HG02623 (cell line): ENCODE results near the gene RAB4A.

Experiments used
- ATAC-seq: cut with Tn5 transposase; IDR thresholded peaks from one replicate; pipeline ENCODE4 v1.9.1; 2021; ENCODE audit warnings: moderate library complexity; ENCODE audit not compliant: unreplicated experiment

The RAB4A gene

GRCh38 chr1:229243638-229244037 is 27.3 kb upstream of the RAB4A start:
- no peak for ATAC-seq

DNA sequence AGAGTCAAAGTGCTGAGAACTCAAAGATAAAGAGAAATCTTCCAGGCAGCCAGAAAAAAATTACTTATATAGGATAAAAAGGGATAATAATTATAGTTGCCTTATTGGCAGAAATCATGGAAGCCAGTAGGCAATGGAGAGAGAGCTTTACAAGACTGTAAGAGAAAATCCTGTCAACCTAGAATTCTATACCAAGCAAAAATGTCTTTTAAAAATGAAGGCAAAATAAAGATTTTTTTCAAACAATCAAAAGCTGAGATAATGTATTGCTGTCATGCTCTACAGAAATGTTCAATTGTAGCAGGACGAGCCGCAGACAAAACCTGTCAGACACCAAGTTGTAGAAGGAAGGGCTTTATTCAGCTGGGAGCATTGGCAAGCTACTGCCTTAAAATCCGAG is 26.8 kb upstream of the RAB4A start:
- ATAC-seq, result no peak

GRCh38 chr1:229247871-229248270 is 23.0 kb upstream of the RAB4A start:
- ATAC-seq, result no peak

DNA sequence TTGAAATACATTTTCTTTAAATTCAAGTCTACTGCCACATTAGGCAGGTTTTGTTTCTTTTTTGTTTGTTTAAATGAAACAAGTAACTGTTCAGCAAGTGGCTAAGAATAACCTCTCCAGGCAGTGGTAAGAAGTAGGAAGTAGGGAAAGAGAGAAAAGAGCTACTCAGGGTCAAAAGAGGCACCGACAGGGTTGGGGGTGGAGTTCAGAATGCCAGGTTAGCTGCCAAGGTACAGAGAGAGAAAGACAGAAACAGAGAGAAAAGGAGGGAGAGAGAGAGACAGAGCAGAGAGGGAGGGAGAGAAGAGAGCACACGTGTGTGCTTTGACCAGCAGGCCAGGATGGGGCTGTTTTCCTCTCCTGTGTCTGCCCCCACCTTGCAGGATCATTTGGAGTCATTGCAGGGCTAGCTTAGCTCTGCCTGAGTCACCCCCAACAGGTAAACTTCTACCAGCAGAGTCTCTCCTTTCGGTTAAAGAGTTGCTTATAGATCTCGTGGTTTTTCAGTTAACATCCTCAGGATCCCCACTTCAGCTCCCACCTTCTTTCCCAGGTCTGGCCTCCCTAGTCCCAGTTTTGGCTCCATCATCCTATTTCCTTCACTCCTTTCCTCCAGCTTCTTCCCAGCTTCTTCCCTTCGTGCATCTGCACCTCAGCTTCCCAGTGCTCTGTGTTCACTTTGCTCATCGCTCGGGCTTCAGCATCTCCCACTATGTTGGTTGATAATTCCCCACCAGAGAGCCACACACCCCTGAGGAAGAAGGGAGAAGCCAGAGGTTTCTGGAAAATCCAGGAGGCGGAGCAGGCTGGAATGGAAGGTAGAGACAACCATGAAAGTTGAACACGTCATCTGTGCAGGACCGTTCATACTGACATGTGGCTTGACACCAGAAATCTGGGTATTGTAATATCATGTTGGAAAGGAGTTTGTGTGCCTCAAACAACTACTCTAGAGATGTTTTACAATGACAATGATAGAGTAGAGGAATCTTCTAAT is 21.8 kb upstream of the RAB4A start:
- ATAC-seq, result no peak

GRCh38 chr1:229249854-229250644 is 20.9 kb upstream of the RAB4A start:
- ATAC-seq, result no peak

GRCh38 chr1:229251185-229251584 is 19.7 kb upstream of the RAB4A start:
- no peak for ATAC-seq

DNA sequence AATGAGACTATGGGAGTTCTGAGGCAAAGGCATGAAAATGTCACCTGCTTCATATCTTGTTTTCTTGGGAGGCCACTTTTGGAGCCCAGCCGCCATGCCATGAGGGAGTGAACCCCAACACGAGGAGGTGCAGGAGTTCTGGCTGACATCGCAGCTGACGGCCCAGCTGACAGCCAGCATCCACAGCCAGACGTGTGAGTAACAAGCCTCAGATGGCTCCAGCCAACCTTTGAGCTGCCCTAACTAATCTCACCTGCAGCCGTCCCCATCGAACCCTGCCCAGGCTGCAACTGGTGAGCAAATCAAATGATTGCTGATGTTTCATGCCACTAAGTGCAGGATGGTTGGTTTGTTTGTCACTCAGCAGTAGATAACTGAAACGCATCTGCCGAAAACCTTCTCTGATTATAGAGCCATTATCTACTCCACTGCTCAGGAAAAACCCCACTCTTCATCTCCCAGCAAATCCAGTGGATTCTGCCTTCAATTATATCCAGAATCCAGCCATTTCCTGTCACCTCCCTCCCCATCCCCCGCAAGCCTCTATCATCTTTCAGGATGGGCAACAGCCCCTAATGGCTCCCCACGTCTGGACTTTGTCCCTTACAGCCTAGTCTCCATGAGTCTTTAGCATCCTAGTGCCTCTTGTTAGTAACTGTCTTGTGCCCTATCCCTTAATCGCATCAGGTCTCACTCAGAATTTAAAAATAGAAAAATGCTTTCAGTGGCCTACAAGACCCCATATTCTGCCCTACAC is 18.5 kb upstream of the RAB4A start:
- ATAC-seq, result no peak

GRCh38 chr1:229253151-229253974 is 17.5 kb upstream of the RAB4A start:
- no peak for ATAC-seq

DNA sequence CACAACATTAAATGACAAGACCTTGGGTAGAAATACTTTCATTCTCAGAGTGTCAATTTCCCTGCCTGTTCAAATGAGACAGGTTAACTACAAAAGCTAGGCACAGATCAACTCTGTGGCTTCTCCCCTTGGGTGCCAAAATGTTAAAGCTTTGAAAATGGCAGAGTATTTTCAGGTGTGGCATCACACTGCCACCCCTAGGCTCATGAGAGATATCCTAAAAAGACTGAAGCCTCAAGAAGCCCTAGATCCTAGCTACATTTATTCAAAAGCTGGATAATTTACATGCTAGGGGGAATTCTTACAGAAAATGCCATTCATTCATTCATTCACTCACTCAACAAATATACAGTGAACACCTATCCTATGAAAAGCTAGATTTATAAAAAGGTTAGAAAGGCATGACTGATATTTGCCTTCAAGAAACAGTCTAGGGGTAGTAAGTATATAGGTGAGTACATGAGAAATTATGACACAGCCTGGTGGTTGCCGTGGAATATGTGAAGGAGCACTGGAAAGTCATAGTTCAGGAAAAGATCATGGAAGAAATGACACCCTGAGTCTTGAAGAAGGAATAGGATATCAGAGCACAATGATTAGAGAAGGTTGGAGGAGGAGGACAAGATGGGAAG is 15.9 kb upstream of the RAB4A start:
- ATAC-seq, result no peak

DNA sequence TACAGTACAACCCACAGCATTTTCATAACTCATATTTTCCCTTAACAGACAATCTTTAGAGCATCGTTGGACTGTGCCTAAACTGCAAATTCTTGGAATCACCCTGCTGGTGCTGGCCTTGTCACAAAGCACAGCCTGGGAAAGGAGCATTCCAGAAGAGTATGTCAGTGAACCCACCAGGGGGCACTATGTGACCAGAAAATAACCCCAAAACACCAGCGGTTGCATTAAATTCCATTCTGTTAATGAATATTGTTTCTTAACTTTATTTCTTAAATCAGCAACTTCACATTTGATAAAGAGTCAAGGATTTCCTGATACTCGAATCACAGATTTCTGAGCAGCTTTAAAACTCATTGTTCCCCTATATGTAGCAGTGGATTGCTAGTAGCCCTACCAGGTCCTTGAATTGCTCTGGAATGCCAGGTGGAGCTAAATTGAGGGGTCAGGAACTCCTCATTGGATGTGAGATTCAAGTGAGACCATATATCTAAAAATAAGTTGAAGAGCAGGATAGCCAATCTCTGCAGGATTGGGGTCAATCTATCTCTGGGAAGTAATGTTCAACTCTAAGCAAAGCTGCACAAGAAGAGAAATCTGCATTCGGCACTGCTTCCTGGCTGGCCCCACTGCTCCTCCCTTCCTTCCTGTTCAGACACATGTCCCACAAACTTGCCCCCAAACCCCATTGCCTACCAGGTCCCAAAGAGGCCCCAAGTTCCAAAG is 12.7 kb upstream of the RAB4A start:
- ATAC-seq, result no peak

DNA sequence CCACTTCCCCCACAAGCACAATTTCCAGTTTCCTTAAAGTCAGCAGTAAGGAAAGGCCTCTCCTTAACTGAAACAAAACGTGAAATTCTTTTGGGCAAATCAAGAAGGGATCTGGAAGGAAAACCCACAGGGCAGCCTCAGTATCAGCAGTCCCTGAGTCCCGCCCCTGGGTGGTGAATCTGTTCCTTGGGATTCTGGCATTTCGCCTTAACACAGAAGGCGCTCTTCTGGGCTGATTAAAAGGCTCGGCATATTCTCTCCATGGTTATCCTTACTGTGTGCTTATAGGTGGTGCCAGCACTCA is 12.2 kb upstream of the RAB4A start:
- no peak for ATAC-seq

DNA sequence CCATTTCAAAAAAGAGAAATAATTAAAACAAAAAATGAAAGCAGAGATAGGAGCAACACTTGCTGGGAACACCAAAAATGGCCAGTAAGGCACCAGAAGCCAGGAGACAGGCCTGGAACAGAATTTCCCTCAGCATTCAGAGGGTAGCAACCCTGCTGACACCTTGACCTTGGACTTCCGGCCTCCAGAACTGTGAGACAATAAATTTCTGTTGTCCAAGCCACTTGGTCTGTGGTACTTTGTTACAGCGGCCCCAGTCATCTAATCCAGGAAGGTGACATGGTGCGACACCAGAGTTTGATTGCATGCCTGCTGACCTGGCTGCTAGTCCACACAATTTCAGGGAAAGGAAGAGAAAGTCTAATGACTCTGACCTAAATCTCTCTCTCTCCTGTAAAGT is 10.6 kb upstream of the RAB4A start:
- no peak for ATAC-seq

- no peak for ATAC-seq
Observed at GRCh38 chr1:229262239-229262638, 8.7 kb upstream of the RAB4A start.

GRCh38 chr1:229263254-229263653 is 7.7 kb upstream of the RAB4A start:
- no peak for ATAC-seq

- no peak for ATAC-seq
Observed at GRCh38 chr1:229264068-229264467, 6.8 kb upstream of the RAB4A start.

DNA sequence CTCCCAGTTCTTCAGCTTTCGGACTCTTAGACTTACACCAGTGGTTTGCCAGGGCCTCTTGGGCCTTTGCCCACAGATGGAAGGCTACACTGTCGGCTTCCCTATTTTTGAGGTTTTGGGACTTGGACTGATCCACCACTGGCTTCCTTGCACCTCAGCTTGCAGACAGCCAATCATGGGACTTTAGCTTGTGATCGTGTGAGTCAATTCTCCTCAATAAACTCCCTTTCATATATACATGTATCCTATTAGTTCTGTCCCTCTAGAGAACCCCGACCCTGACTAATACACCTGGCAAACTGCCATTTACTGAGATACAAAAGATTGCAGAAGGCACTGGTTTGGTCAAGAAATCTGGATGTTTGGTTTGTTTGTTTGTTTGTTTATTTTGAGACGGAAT is 6.4 kb upstream of the RAB4A start:
- no peak for ATAC-seq

GRCh38 chr1:229266274-229266673 is 4.6 kb upstream of the RAB4A start:
- no peak for ATAC-seq

GRCh38 chr1:229266832-229267500 is 3.9 kb upstream of the RAB4A start:
- ATAC-seq, result no peak

- ATAC-seq, result no peak
Observed at GRCh38 chr1:229268505-229268904, 2.4 kb upstream of the RAB4A start.
